Measurements from ENCODE around the gene HOXB2.
A peak's percentile ranks its signal among the peaks of the same experiment; 100 is the strongest.

HOXB2 gene

GRCh38 chr17:48589060-48589830, 44.3 kb upstream of the HOXB2 start:
- no peak overlapping the region for H3K4me3 ChIP-seq (ENCODE audit: low read depth, low read length)
- TF ChIP-seq CTCF (IDR thresholded peaks at IDR 0.05): no peak
- H3K4me2 ChIP-seq (ENCODE audit: low read length): no peak overlapping the region
- H3K9me3 ChIP-seq (ENCODE audit: control insufficient read depth, low read length): no peaks in the 10 kb centered on the region
- H3K9ac ChIP-seq: no peak overlapping the region
- H3K27ac ChIP-seq: no peak overlapping the region
- no peak overlapping the region for H2AFZ ChIP-seq
- H3K27me3 ChIP-seq (ENCODE audit: control insufficient read depth, insufficient read depth, low read length): no peaks in the 10 kb centered on the region
- H3K36me3 ChIP-seq (ENCODE audit: control insufficient read depth, insufficient read depth, low read length): no peaks in the 10 kb centered on the region
- H3K79me2 ChIP-seq: no peaks in the 10 kb centered on the region
- H3K4me1 ChIP-seq: no peaks in the 10 kb centered on the region

GRCh38 chr17:48588528-48588927, 43.6 kb upstream of the HOXB2 start:
- Histone ChIP-seq H3K9me3 (ENCODE audit: control insufficient read depth, low read length) (no peaks in the 10 kb centered on the region), H2AFZ (no peak overlapping the region), H3K79me2 (no peaks in the 10 kb centered on the region), H3K4me2 (ENCODE audit: low read length) (no peak overlapping the region), H3K4me3 (ENCODE audit: low read depth, low read length) (no peak overlapping the region), H3K4me1 (no peaks in the 10 kb centered on the region), H3K36me3 (ENCODE audit: control insufficient read depth, insufficient read depth, low read length) (no peaks in the 10 kb centered on the region), H3K27me3 (ENCODE audit: control insufficient read depth, insufficient read depth, low read length) (no peaks in the 10 kb centered on the region), H3K9ac (no peak overlapping the region), H3K27ac (no peak overlapping the region)
- TF ChIP-seq CTCF (IDR thresholded peaks at IDR 0.05): no peak

- Histone ChIP-seq H3K9ac (no peak overlapping the region), H3K4me3 (ENCODE audit: low read depth, low read length) (no peak overlapping the region)
- no peak for TF ChIP-seq CTCF (IDR thresholded peaks at IDR 0.05)
Observed at GRCh38 chr17:48588074-48588415, 43.1 kb upstream of the HOXB2 start.

GRCh38 chr17:48587276-48588073, 42.6 kb upstream of the HOXB2 start:
- Histone ChIP-seq H2AFZ (no peak overlapping the region), H3K79me2 (no peaks in the 10 kb centered on the region), H3K9me3 (ENCODE audit: control insufficient read depth, low read length) (no peaks in the 10 kb centered on the region), H3K4me3 (ENCODE audit: low read depth, low read length) (no peak overlapping the region), H3K27ac (no peak overlapping the region), H3K9ac (no peak overlapping the region), H3K4me1 (no peaks in the 10 kb centered on the region), H3K27me3 (ENCODE audit: control insufficient read depth, insufficient read depth, low read length) (no peaks in the 10 kb centered on the region), H3K36me3 (ENCODE audit: control insufficient read depth, insufficient read depth, low read length) (no peaks in the 10 kb centered on the region), H3K4me2 (ENCODE audit: low read length) (peak overlapping the region; percentile 40)
- TF ChIP-seq CTCF (IDR thresholded peaks at IDR 0.05): no peak

More at GRCh38 chr17:48588074-48588415, 43.1 kb upstream of the HOXB2 start:
- Histone ChIP-seq H3K4me2 (ENCODE audit: low read length) (peak overlapping the region; percentile 40), H2AFZ (no peak overlapping the region), H3K27me3 (ENCODE audit: control insufficient read depth, insufficient read depth, low read length) (no peaks in the 10 kb centered on the region), H3K36me3 (ENCODE audit: control insufficient read depth, insufficient read depth, low read length) (no peaks in the 10 kb centered on the region), H3K79me2 (no peaks in the 10 kb centered on the region), H3K4me1 (no peaks in the 10 kb centered on the region), H3K27ac (no peak overlapping the region), H3K9me3 (ENCODE audit: control insufficient read depth, low read length) (no peaks in the 10 kb centered on the region)

Data from parathyroid adenoma (tissue), 2 donors.